CD4-positive, alpha-beta T cell (primary cell): ENCODE measurements around the gene SAT2. TPM values are rescaled to one million over a fixed set of nuclear protein-coding genes. Genes with fewer than 3 reads are reported as not detected.

Source experiments
- ATAC-seq: fragments of 200-7000 bp; cut with Tn5 transposase; one replicate; pipeline ENCODE4 v1.10.0; 2022; ENCODE audit warnings: mild to moderate bottlenecking; ENCODE audit not compliant: poor library complexity
- CTCF ChIA-PET: fragments of 350-600 bp; sonication (Branson Sonifier 250); formaldehyde crosslinking; loops from one replicate; lab custom pipeline; 2021; ENCODE audit warnings: antibody characterized with exemption, inconsistent platforms; lab: Charles Lee
- POLR2A ChIA-PET: fragments of 350-600 bp; sonication (Branson Sonifier 250); formaldehyde crosslinking; loops from one replicate; lab custom pipeline; 2021; ENCODE audit warnings: antibody characterized with exemption, inconsistent platforms; lab: Charles Lee
- DNase-seq, 14 experiments: peaks; one replicate each; pipeline ENCODE4 v3.0.0-alpha.2; 2013 to 2020; ENCODE audit warnings: mixed read lengths in 2 of 14
- H3K27ac ChIP-seq, 2 donors: one replicate each; pipeline versions ENCODE4 v1.5.1 to v1.7.0; 2013; ENCODE audit warnings: low read length in 2 of 2, low read depth in 1 of 2, mild to moderate bottlenecking in 1 of 2
- H3K27me3 ChIP-seq, 2 experiments: 1 replicate in 1 of 2; 2 replicates in 1 of 2; pipeline versions ENCODE4 v1.6.1 to v1.7.0; 2013; ENCODE audit warnings: low read length in 2 of 2, control low read depth in 1 of 2, mild to moderate bottlenecking in 1 of 2, moderate library complexity in 1 of 2; ENCODE audit not compliant: insufficient read depth in 2 of 2, control insufficient read depth in 1 of 2
- H3K36me3 ChIP-seq: one replicate; pipeline ENCODE4 v1.6.1; 2013; ENCODE audit warnings: low read length, control low read depth; ENCODE audit not compliant: insufficient read depth
- H3K4me1 ChIP-seq: one replicate; pipeline ENCODE4 v1.6.1; 2013; ENCODE audit warnings: low read length, control low read depth; ENCODE audit not compliant: insufficient read depth
- H3K4me3 ChIP-seq: one replicate; pipeline ENCODE4 v1.5.1; 2013; ENCODE audit warnings: mild to moderate bottlenecking, low read length, moderate library complexity
- H3K9me3 ChIP-seq, 2 experiments: 1 replicate in 1 of 2; 2 replicates in 1 of 2; pipeline versions ENCODE4 v1.6.1 to v1.7.0; 2013; ENCODE audit warnings: low read length in 2 of 2, mild to moderate bottlenecking in 2 of 2, control low read depth in 1 of 2, moderate library complexity in 1 of 2; ENCODE audit not compliant: control insufficient read depth in 1 of 2, insufficient read depth in 1 of 2
- H3K27ac Mint-ChIP-seq: one replicate; pipeline ENCODE4 v1.8.0; 2020; ENCODE audit warnings: mixed read lengths
- H3K27me3 Mint-ChIP-seq: one replicate; pipeline ENCODE4 v1.8.0; 2021; ENCODE audit warnings: mixed read lengths
- H3K36me3 Mint-ChIP-seq: one replicate; pipeline ENCODE4 v1.8.0; 2021; ENCODE audit warnings: low read depth, mixed read lengths
- H3K4me1 Mint-ChIP-seq: one replicate; pipeline ENCODE4 v1.8.0; 2021; ENCODE audit warnings: low read depth, mixed read lengths
- H3K4me3 Mint-ChIP-seq: one replicate; pipeline ENCODE4 v1.8.0; 2020; ENCODE audit warnings: mild to moderate bottlenecking, mixed read lengths
- H3K9me3 Mint-ChIP-seq: one replicate; pipeline ENCODE4 v1.8.0; 2020; ENCODE audit warnings: mixed read lengths
- CTCF ChIP-seq: fragments of 200-600 bp; IDR thresholded peaks from one replicate; pipeline ENCODE4 v1.8.0; 2022; ENCODE audit warnings: antibody characterized with exemption, mild to moderate bottlenecking
- intact Hi-C, 2 experiments: fragments of 100-400 bp; cut with DNase I in 1 of 2; cut with micrococcal nuclease in 1 of 2; formaldehyde crosslinking; loops; one replicate each; pipeline versions ENCODE4 v1.15.1 to v1.9.0; 2023 to 2025; cut with DNase I, micrococcal nuclease
- total RNA-seq, 174 experiments: library from RNA in 2 of 174; stranded (reverse) in 2 of 174; gene quantifications; one replicate each; pipeline ENCODE4 v1.2.3 and lab custom pipeline; 2021 to 2026

The SAT2 gene
- total RNA-seq, 2 experiments from 2014 or later: 55.7 to 60.3 TPM

- no peak for TF ChIP-seq CTCF
- H3K27ac Mint-ChIP-seq: no peak overlapping the region
- no peak for ATAC-seq
- H3K4me1 Mint-ChIP-seq: peaks cover 22% of the 10 kb centered on the region
- peaks cover 27 to 43% of the 10 kb centered on the region in 2 experiments for H3K27me3 ChIP-seq
- H3K27ac ChIP-seq: no peak overlapping the region
- H3K9me3 ChIP-seq: peaks cover 0 to 8% of the 10 kb centered on the region in 2 experiments
- peaks cover 57% of the 10 kb centered on the region for H3K27me3 Mint-ChIP-seq
- ChIA-PET POLR2A (interaction anchor here (0.6 to 3.4 kb wide), 12 partner anchors 10 to 785 kb away, joined by 3 to 78 read pairs (median 4); partner anchors contain the start of genes FXR2, MPDU1, NDEL1 and RNF227), CTCF (interaction anchor here (1.3 to 4.1 kb wide), 3 partner anchors 18 to 37 kb away, joined by 7 to 21 read pairs (median 8); partner anchors contain the start of genes FXR2, TP53 and WRAP53)
- no peaks in the 10 kb centered on the region for H3K36me3 Mint-ChIP-seq
- H3K9me3 Mint-ChIP-seq: no peaks in the 10 kb centered on the region
- intact Hi-C loops: loop anchor here in 1 of 2 experiments (5.0 kb wide), 1 partner anchor 36 kb away; the partner anchor contains the start of genes TP53 and WRAP53
- peak in 1 of 14 experiments; percentile 24 for DNase-seq
- peaks cover 23% of the 10 kb centered on the region for H3K4me1 ChIP-seq
- no peaks in the 10 kb centered on the region for H3K36me3 ChIP-seq
- H3K4me3 Mint-ChIP-seq: peak overlapping the region; percentile 85
- H3K4me3 ChIP-seq: peak overlapping the region; percentile 52
These were observed 23.6 kb upstream of the SAT2 start for GRCh38 chr17:7651097-7651664.

DNA sequence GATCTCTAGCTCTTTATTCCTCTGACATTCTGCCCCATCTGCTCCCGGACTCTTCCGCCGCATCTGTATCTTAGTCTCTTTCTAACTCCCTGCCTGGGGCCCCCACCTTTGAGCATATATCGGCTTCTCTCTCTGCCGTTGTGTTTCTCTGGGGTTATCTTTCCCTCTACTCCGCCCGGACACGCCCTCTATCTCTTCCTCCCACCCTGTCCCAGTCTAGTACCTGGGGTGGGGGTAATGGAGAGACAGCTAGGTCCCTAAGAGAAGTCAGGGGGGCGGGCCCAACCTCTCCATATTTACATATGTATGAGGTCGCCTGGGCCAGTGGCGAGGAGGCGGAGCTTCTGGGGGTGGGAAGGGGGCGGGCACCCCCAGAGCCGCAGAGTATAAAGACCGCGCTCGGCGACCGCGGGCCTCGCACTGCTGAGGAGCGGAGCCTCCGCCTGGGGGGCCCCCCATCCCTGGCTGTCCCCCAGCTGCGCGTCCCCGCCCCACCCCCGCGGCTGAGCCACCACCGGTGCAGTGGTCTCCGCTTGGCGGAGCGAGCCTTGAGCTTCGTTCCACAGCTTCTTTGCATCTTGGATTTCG lies 23.0 kb upstream of the SAT2 start, which contains the start of gene ATP1B2:
TSS of gene ATP1B2 (plus strand) at position 418 of the 588 bp plus-strand sequence. CDS start 593 bp downstream, outside the sequence.
- Histone ChIP-seq H3K9me3 (peaks cover 0 to 8% of the 10 kb centered on the region in 2 experiments), H3K27me3 (peaks cover 27 to 43% of the 10 kb centered on the region in 2 experiments), H3K36me3 (no peaks in the 10 kb centered on the region), H3K4me1 (peaks cover 23% of the 10 kb centered on the region), H3K27ac (no peak within 1 kb of the TSS), H3K4me3 (peak within 1 kb of the TSS; percentile 52)
- peaks cover 62% of the 10 kb centered on the region for H3K27me3 Mint-ChIP-seq
- DNase-seq (peak; percentile 56 to 88 (median 69)), ATAC-seq (peak; percentile 94)
- peaks cover 22% of the 10 kb centered on the region for H3K4me1 Mint-ChIP-seq
- CTCF ChIA-PET: interaction anchor here (1.3 to 4.1 kb wide), 3 partner anchors 18 to 38 kb away, joined by 7 to 21 read pairs (median 8); partner anchors contain the start of genes FXR2, TP53 and WRAP53
- no peak within 1 kb of the TSS for H3K27ac Mint-ChIP-seq
- POLR2A ChIA-PET: interaction anchor here (0.7 to 3.4 kb wide), 10 partner anchors 9 to 785 kb away, joined by 3 to 78 read pairs (median 6); partner anchors contain the start of genes FXR2, MPDU1, NDEL1 and RNF227
- H3K4me3 Mint-ChIP-seq: peak within 1 kb of the TSS; percentile 85
- TF ChIP-seq CTCF: no peak
- no peaks in the 10 kb centered on the region for H3K36me3 Mint-ChIP-seq
- intact Hi-C loops: loop anchor here (1.0 to 5.0 kb wide), 2 partner anchors 35 to 37 kb away; partner anchors contain the start of genes TP53 (in 1 of the 2) and WRAP53 (in 1 of the 2)
- H3K9me3 Mint-ChIP-seq: no peaks in the 10 kb centered on the region

DNA sequence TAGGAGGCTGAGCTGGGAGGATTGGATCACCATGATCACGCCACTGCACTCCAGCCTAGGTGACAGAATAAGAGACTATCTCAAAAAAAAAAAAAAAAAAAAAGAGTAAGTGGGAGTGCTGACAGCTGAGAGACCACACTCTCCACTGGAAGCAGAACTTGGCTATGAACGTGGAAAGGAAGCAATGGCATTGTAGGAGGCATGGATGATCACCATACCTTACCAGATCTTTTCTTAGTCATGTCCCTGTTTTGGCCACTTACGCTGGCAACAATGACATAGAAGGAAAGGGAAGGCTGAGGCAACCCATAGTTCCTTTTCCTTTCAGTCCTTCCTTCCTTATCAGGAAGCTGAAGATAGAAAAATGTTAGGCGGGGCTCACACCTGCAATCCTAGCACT lies 19.4 kb upstream of the SAT2 start:
- POLR2A ChIA-PET: no interaction called here
- H3K9me3 ChIP-seq: peaks cover 0 to 8% of the 10 kb centered on the region in 2 experiments
- TF ChIP-seq CTCF: no peak
- H3K4me3 ChIP-seq: no peak overlapping the region
- H3K27me3 ChIP-seq: peaks cover 25 to 33% of the 10 kb centered on the region in 2 experiments
- Mint-ChIP-seq H3K9me3 (no peaks in the 10 kb centered on the region), H3K4me1 (peaks cover 25% of the 10 kb centered on the region), H3K36me3 (no peaks in the 10 kb centered on the region), H3K27ac (no peak overlapping the region), H3K27me3 (peaks cover 46% of the 10 kb centered on the region), H3K4me3 (no peak overlapping the region)
- no peak for ATAC-seq
- no peak overlapping the region for H3K27ac ChIP-seq
- CTCF ChIA-PET: interaction anchor here (0.7 to 2.0 kb wide), 2 partner anchors 41 to 573 kb away, joined by 3 to 6 read pairs; partner anchors contain the start of gene TP53
- intact Hi-C loops: no loop called here
- peaks cover 28% of the 10 kb centered on the region for H3K4me1 ChIP-seq
- DNase-seq: no peak
- no peaks in the 10 kb centered on the region for H3K36me3 ChIP-seq
